Naive thymus-derived CD8-positive, alpha-beta T cell (primary cell): ENCODE results near the gene RNF227. TPM values are rescaled to one million over a fixed set of nuclear protein-coding genes. Genes with fewer than 3 reads are reported as not detected.

ENCODE experiments used
- ATAC-seq, 2 donors: fragments of 150-1000 bp; cut with Tn5 transposase in 1 of 2; sonication (Bioruptor Pico), chemical (Tn5 transposase) in 1 of 2; 1 replicate in 1 of 2; 2 replicates in 1 of 2; pipeline ENCODE4 v1.10.0; 2021; ENCODE audit warnings: mild to moderate bottlenecking in 2 of 2, moderate library complexity in 2 of 2
- POLR2A ChIA-PET: fragments of 350-600 bp; sonication (Branson Sonifier 250); formaldehyde crosslinking; loops from one replicate; lab custom pipeline; 2021; ENCODE audit warnings: antibody characterized with exemption; lab: Charles Lee
- DNase-seq, 10 donors: peaks; one replicate each; pipeline versions ENCODE4 v3.0.0 to v3.0.0-alpha.2; 2020 to 2022
- H3K27ac Mint-ChIP-seq, 10 donors: one replicate each; pipeline ENCODE4 v1.8.0; 2020 to 2022; ENCODE audit warnings: mild to moderate bottlenecking in 10 of 10, mixed read lengths in 10 of 10, moderate library complexity in 4 of 10, inconsistent platforms in 1 of 10
- H3K27me3 Mint-ChIP-seq, 5 donors: one replicate each; pipeline ENCODE4 v1.8.0; 2021 to 2022; ENCODE audit warnings: mixed read lengths in 5 of 5
- H3K36me3 Mint-ChIP-seq, 3 donors: one replicate each; pipeline ENCODE4 v1.8.0; 2020 to 2022; ENCODE audit warnings: mixed read lengths in 3 of 3, mild to moderate bottlenecking in 2 of 3, inconsistent platforms in 1 of 3
- H3K4me1 Mint-ChIP-seq, 4 donors: one replicate each; pipeline ENCODE4 v1.8.0; 2021 to 2022; ENCODE audit warnings: mixed read lengths in 4 of 4
- H3K4me3 Mint-ChIP-seq, 10 donors: one replicate each; pipeline ENCODE4 v1.8.0; 2020 to 2022; ENCODE audit warnings: mild to moderate bottlenecking in 10 of 10, mixed read lengths in 10 of 10, moderate library complexity in 6 of 10, inconsistent platforms in 1 of 10
- H3K9me3 Mint-ChIP-seq, 9 donors: one replicate each; pipeline ENCODE4 v1.8.0; 2020 to 2022; ENCODE audit warnings: mixed read lengths in 9 of 9, mild to moderate bottlenecking in 3 of 9, inconsistent platforms in 1 of 9, moderate library complexity in 1 of 9
- polyA plus RNA-seq, 3 donors: library from polyadenylated mRNA; unstranded; fragments of 300-500 nt; fragmentation: Illumina TruSeq; gene quantifications; one replicate each; pipeline ENCODE4 v1.2.3, GENCODE V29; 2021
- total RNA-seq, 8 experiments: library from RNA in 2 of 8; stranded (reverse) in 2 of 8; gene quantifications; one replicate each; pipeline ENCODE4 v1.2.3 and lab custom pipeline; 2021 to 2026

Gene RNF227
- total and polyA plus RNA-seq, 5 experiments from 2014 or later = 0.65 to 9.4 (median 4.8) TPM

DNA sequence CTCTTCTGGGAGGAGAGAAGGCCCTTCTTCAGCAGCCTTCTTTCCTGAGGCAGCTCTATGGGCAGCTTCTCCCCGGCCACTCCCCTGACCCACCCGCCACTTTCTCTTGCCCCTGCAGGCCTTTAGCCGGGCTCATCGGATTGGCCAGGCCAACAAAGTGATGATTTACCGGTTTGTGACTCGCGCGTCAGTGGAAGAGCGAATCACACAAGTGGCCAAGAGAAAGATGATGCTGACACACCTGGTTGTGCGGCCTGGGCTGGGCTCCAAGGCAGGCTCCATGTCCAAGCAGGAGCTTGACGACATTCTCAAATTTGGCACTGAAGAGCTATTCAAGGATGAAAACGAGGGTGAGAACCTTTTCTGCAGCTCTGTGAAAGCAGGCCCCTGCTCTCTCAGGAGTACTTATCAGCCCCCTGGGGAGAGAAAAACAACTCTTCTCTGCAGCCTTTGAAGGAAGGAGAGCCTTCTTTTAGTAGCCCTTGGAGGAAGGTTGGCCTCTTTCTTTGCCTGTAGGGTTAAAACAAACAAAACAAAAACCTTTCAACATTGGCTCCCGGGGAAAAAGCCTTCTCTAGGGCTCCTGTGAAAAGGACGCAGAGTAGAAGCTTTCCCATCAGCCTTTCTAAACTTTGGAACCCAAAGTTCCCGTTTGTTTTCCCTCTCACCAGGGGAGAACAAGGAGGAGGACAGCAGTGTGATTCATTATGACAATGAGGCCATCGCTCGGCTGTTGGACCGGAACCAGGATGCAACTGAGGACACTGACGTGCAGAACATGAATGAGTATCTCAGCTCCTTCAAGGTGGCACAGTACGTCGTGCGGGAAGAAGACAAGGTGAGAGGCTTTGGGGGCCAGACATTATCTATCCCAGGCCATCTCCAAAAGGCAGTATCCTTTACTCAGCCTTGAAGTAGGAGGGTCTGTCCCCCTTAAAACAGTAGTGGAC lies 12.7 kb downstream of the RNF227 start:
- POLR2A ChIA-PET = interaction anchor here (0.5 to 1.0 kb wide), 3 partner anchors 10 to 129 kb away, joined by 3 read pairs; no protein-coding TSS in a partner anchor
- no peaks in the 10 kb centered on the region for H3K27me3 Mint-ChIP-seq
- H3K9me3 Mint-ChIP-seq = no peaks in the 10 kb centered on the region
- H3K36me3 Mint-ChIP-seq = peaks cover 11 to 99% (median 37%) of the 10 kb centered on the region in 3 donors
- peaks cover 0 to 5% (median 1%) of the 10 kb centered on the region in 4 donors for H3K4me1 Mint-ChIP-seq
- ATAC-seq (no peak), DNase-seq (no peak)
- H3K4me3 Mint-ChIP-seq = no peak overlapping the region
- H3K27ac Mint-ChIP-seq = peak overlapping the region in 4 of 10 donors; percentile 48 to 91 (median 70)

DNA sequence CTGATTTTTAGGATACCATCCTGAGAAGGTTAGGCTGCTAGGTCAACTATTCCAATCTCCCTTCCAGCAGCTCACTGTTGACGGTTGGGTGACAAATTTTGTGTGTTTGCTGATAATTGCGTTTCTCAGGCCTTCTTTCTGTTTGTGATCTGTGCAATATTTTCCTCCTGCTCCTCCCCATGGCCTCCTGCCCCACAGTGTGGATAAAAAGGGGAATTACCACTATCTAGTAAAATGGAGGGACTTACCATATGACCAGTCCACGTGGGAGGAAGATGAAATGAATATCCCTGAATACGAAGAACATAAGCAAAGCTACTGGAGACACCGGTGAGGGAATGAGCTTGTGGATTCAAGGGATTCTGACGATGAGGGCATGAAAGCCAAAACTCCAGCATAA lies 18.3 kb downstream of the RNF227 start:
- Mint-ChIP-seq H3K9me3 (no peaks in the 10 kb centered on the region), H3K27ac (peak overlapping the region; percentile 4 to 88 (median 60)), H3K36me3 (peaks cover 12 to 99% (median 28%) of the 10 kb centered on the region in 3 donors), H3K4me1 (peaks cover 2 to 20% (median 14%) of the 10 kb centered on the region in 4 donors), H3K27me3 (no peaks in the 10 kb centered on the region), H3K4me3 (no peak overlapping the region)
- ATAC-seq (peak in 1 of 2 donors; percentile 62), DNase-seq (peak in 1 of 10 donors; percentile 26)
- POLR2A ChIA-PET = interaction anchor here (0.6 to 1.6 kb wide), 3 partner anchors 14 to 35 kb away, joined by 3 to 6 read pairs (median 4); no protein-coding TSS in a partner anchor

DNA sequence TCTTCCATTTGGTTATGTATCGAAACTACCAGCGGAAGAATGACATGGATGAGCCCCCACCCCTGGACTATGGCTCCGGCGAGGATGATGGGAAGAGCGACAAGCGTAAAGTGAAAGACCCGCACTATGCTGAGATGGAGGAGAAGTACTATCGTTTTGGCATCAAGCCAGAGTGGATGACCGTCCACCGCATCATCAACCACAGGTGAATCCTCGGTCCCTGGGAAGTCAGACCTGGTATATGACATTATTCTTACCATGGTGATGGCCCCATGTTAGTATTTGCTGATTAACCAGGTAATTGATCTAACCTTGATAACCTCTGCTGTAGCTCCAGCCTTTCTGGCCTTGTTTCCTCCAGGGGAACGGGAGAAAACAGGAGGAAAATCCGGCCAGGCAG lies 19.0 kb downstream of the RNF227 start:
- peaks cover 12 to 97% (median 28%) of the 10 kb centered on the region in 3 donors for H3K36me3 Mint-ChIP-seq
- no peaks in the 10 kb centered on the region for H3K27me3 Mint-ChIP-seq
- DNase-seq (no peak), ATAC-seq (no peak)
- H3K4me1 Mint-ChIP-seq = peaks cover 2 to 20% (median 14%) of the 10 kb centered on the region in 4 donors
- H3K9me3 Mint-ChIP-seq = no peaks in the 10 kb centered on the region
- POLR2A ChIA-PET = interaction anchor here (1.6 kb wide), 1 partner anchor 14 kb away, joined by 3 read pairs; no protein-coding TSS in a partner anchor
- H3K4me3 Mint-ChIP-seq = no peak overlapping the region
- H3K27ac Mint-ChIP-seq = peak overlapping the region in 6 of 10 donors; percentile 6 to 78 (median 60)

DNA sequence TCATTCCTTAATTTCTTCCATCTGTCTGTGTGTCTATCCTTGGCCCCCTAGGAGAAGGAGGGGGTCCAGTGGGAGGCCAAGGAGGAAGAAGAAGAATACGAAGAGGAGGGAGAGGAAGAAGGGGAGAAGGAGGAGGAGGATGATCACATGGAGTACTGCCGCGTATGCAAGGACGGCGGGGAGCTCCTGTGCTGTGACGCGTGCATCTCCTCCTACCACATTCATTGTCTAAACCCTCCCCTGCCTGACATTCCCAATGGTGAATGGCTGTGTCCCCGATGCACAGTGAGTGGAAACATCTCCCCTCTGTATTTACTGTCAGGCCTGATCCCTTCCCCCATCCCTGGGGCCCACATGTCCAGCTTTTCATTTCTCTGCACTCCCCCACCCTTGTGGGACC lies 21.2 kb downstream of the RNF227 start:
- DNase-seq (no peak), ATAC-seq (no peak)
- POLR2A ChIA-PET = no interaction called here
- Mint-ChIP-seq H3K9me3 (no peaks in the 10 kb centered on the region), H3K4me3 (no peak overlapping the region), H3K27ac (peak overlapping the region in 6 of 10 donors; percentile 14 to 68 (median 34)), H3K36me3 (peaks cover 12 to 97% (median 26%) of the 10 kb centered on the region in 3 donors), H3K27me3 (no peaks in the 10 kb centered on the region), H3K4me1 (peaks cover 6 to 27% (median 21%) of the 10 kb centered on the region in 4 donors)

DNA sequence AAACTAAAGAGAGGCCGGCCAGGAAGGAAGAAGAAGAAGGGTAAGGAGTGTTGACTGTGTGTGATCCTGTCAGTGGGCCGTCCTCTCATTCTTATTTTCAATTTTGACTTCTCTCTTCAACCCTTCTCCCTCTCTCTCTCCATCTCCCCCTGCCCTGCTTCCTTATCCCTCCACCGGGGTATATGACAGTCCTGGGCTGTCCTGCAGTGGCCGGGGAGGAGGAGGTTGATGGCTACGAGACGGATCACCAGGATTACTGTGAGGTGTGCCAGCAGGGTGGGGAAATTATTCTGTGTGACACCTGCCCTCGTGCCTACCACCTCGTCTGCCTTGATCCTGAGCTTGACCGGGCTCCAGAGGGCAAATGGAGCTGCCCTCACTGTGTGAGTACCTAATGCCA lies 21.9 kb downstream of the RNF227 start:
- Mint-ChIP-seq H3K4me1 (peaks cover 6 to 27% (median 21%) of the 10 kb centered on the region in 4 donors), H3K9me3 (no peaks in the 10 kb centered on the region), H3K27me3 (no peaks in the 10 kb centered on the region), H3K36me3 (peaks cover 12 to 97% (median 22%) of the 10 kb centered on the region in 3 donors), H3K27ac (peak overlapping the region in 7 of 10 donors; percentile 11 to 83 (median 31)), H3K4me3 (no peak overlapping the region)
- ATAC-seq (no peak), DNase-seq (no peak)
- POLR2A ChIA-PET = no interaction called here

DNA sequence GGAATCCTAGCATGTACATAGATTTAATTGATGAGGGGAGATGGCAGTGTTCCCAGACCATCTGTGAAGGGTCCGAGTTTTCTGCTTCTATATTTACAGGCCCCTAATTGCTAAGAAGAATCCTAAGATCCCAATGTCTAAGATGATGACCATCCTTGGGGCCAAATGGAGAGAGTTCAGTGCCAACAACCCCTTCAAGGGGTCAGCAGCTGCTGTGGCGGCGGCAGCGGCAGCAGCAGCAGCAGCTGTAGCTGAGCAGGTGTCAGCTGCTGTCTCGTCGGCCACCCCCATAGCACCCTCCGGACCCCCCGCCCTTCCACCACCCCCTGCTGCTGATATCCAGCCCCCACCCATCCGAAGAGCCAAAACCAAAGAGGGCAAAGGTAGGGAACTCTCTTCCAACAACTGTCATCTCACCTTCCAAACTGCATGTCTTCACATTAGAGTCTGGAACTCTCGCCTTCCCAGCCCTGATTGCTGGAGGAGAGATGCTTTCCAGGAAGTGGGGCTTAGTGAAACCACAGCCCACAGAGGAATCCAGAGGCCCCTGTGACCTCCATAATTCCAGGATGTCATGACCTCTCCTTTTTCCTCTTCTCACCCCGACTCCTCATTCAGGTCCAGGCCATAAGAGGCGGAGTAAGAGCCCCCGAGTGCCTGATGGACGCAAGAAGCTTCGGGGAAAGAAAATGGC lies 22.8 kb downstream of the RNF227 start:
- DNase-seq = no peak
- Mint-ChIP-seq H3K9me3 (no peaks in the 10 kb centered on the region), H3K36me3 (peaks cover 12 to 89% (median 17%) of the 10 kb centered on the region in 3 donors), H3K4me1 (peaks cover 6 to 27% (median 21%) of the 10 kb centered on the region in 4 donors), H3K4me3 (no peak overlapping the region), H3K27ac (peak overlapping the region in 1 of 10 donors; percentile 68), H3K27me3 (no peaks in the 10 kb centered on the region)
- POLR2A ChIA-PET = interaction anchor here (0.7 kb wide), 1 partner anchor 9 kb away, joined by 3 read pairs; no protein-coding TSS in a partner anchor
- ATAC-seq = no peak

DNA sequence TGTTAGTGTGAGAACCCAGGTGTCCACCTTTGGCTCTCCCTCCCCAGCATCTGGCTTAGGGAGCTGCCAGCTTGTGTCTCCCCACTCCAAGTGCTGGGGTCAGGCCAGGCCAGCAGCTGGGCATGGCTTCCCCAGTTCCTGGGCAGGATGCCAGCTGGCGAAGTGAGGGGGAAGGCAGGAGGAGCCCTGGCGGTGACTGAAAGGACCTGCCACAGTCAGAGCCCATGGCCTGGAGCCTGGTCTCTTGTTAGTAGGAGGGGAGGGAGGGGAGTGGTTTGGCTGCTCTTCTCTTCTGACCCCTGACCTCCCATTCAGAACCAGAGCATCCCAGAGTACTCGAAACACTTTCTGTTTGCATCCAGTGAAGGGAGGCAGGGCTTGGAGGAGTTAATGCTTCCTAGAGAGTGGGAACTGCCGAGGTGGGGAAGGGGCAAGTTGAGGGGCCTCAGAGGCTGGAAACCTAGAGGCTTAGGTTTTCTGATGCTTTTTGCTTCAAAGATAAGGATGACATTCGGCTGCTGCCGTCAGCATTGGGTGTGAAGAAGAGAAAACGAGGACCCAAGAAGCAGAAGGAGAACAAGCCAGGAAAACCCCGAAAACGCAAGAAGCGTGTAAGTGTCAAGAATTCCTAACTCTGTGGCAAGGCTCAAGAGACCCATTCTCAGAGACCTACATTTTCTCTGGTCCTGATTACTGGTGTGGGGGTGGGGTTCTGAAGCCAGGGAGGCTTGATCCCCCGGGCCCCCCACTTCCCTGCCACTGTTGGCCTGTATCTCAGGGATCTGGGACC lies 26.7 kb downstream of the RNF227 start:
- peaks cover 0 to 55% (median 6%) of the 10 kb centered on the region in 3 donors for H3K36me3 Mint-ChIP-seq
- H3K27ac Mint-ChIP-seq = peak overlapping the region in 1 of 10 donors; percentile 62
- DNase-seq (peak in 5 of 10 donors; percentile 6 to 66 (median 21)), ATAC-seq (no peak)
- peaks cover 5 to 14% (median 10%) of the 10 kb centered on the region in 4 donors for H3K4me1 Mint-ChIP-seq
- POLR2A ChIA-PET = interaction anchor here (1.6 kb wide), 2 partner anchors 32 to 34 kb away, joined by 3 to 4 read pairs; partner anchors contain the start of gene NAA38
- peak overlapping the region in 2 of 10 donors; percentile 22 to 38 for H3K4me3 Mint-ChIP-seq
- peaks cover 0 to 2% (median 0%) of the 10 kb centered on the region in 9 donors for H3K9me3 Mint-ChIP-seq
- H3K27me3 Mint-ChIP-seq = no peaks in the 10 kb centered on the region

DNA sequence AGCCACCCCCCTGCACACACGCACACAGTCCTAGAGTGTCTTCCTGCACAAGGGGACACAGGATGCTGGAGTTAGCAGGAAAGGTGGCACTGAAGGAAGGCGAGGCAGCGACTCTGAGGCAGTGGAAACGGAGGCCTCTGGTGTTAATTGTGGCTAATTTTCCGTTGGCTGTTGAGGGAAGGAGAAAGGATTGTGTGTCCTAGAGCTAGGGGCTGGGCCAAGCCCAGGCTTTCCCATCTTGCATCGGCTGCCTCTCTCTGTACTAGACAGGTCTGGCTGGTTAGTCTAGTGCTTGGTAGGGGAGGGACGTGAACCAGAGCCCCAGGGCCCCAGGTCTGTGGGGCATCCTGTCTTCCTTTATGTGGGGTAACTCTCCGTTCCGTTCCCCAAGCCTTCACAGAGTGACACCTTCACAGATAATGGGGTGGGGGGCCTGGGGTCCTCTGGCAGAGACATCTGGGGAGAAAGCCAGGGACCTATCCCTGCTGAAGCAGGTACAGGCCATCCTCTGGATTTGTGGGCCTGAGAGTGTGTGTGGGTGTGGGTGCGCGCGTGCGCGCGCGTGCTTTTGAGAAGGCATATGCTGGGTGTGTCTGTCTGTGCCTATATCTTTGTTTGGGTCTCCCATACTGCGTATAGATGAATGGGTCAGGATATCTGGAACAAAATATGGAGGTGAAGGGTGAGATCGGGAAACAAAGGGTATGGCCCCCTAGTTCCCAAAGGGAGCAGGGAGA lies 27.7 kb downstream of the RNF227 start, which contains the start of gene CHD3:
Gene CHD3 (plus strand): TSS at position 606 of the 737 bp plus-strand sequence. CDS start 212 bp downstream, outside the sequence.
- Mint-ChIP-seq H3K27me3 (no peaks in the 10 kb centered on the region), H3K36me3 (peaks cover 0 to 45% (median 3%) of the 10 kb centered on the region in 3 donors), H3K4me3 (peak within 1 kb of the TSS in 2 of 10 donors; percentile 22 to 38), H3K27ac (peak within 1 kb of the TSS in 1 of 10 donors; percentile 62), H3K4me1 (peaks cover 7 to 16% (median 9%) of the 10 kb centered on the region in 4 donors), H3K9me3 (peaks cover 0 to 2% (median 0%) of the 10 kb centered on the region in 9 donors)
- DNase-seq (peak in 6 of 10 donors; percentile 25 to 48 (median 34)), ATAC-seq (peak; percentile 15 to 28)
- POLR2A ChIA-PET = interaction anchor here (0.9 to 1.6 kb wide), 3 partner anchors 12 to 33 kb away, joined by 3 to 4 read pairs (median 4); partner anchors contain the start of gene NAA38

DNA sequence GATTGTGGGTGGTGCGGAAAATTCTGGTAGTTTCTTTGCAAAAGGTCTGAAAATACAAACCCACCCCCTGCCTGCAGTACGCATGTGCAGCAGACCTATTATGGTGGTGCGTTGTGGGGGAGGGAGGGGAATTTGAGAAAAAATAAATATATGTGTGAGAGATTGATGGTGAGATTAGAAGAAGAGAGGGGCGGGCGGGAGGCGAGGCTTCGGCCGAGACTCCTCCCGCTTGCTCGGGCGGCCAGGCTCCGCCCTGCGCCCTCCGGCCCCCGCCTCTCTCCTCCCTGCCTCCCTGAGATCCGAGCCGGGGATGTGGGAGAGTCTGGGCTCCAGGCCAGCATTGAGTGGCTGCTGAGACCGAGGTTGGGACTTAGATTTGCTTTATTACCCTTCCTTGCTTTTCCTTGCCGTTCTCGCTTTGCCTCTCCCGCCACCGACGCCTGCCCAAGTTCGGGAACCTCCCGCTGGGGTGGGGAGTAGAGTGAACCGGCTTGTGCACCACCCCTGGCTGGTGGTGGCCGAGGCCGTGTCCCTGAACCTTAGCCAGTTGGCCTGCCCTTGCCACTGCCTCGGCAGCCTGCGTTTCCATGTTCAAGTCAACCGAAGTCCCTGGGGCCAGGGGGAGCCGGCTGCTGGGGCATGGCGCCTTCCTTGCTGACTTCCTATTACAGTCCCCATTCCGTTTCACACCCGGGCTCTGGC lies 28.5 kb downstream of the RNF227 start:
- Mint-ChIP-seq H3K9me3 (peaks cover 0 to 2% (median 0%) of the 10 kb centered on the region in 9 donors), H3K27ac (no peak overlapping the region), H3K36me3 (peaks cover 0 to 39% (median 3%) of the 10 kb centered on the region in 3 donors), H3K4me1 (peaks cover 7 to 16% (median 9%) of the 10 kb centered on the region in 4 donors), H3K4me3 (no peak overlapping the region), H3K27me3 (no peaks in the 10 kb centered on the region)
- peak; percentile 72 to 96 (median 86) for DNase-seq
- POLR2A ChIA-PET = no interaction called here
- peak; percentile 56 to 70 for ATAC-seq

DNA sequence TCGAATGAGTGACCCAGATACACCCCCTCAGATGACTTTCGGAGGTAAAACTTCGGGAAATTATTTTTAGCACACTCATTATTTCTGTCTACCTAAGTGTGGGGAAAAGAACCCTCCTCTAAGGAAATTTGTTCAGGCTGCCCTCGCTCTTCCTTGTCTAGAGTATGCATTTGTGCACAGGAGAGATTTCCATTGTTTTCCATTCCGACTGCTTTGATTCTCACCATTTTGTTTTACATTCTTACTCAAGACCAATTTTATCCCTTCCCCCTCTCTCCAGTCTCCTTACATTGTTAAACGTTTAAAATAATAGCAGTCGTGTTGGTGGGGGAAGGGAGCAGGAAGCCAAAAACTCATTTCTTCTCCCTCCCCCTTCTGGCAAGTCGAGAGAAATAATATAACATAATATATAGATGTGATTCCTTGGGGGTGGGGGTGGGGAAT lies 29.0 kb downstream of the RNF227 start:
- Mint-ChIP-seq H3K36me3 (peaks cover 0 to 35% (median 3%) of the 10 kb centered on the region in 3 donors), H3K4me1 (peaks cover 7 to 15% (median 9%) of the 10 kb centered on the region in 4 donors), H3K27me3 (no peaks in the 10 kb centered on the region), H3K27ac (no peak overlapping the region), H3K4me3 (no peak overlapping the region), H3K9me3 (peaks cover 0 to 2% (median 0%) of the 10 kb centered on the region in 9 donors)
- no peak for DNase-seq
- POLR2A ChIA-PET = interaction anchor here (1.6 to 2.2 kb wide), 5 partner anchors 23 to 53 kb away, joined by 4 to 17 read pairs (median 7); partner anchors contain the start of gene KDM6B
- peak; percentile 15 to 39 for ATAC-seq
